Kidney (tissue), 14 donors: Measurements from ENCODE around the gene SUPT5H. TPM values are rescaled to one million over a fixed set of nuclear protein-coding genes. Genes with fewer than 3 reads are reported as not detected.
"Not testable (repeated sequence)": the region's sequence is repeated elsewhere in the genome, so short reads cannot be mapped to it uniquely, and the experiment has no call there.

Experiments used
- DNase-seq, 5 donors: peaks; one replicate each; pipeline ENCODE4 v3.0.0-alpha.2; 2013 to 2020
- FAIRE-seq: peaks from 2 replicates; lab custom pipeline; 2012; peaks lifted over from hg19 to GRCh38; lab: Jason Lieb, UNC
- H3K27ac ChIP-seq, 2 donors: one replicate each; pipeline ENCODE4 v1.7.0; 2013; ENCODE audit warnings: low read depth in 2 of 2, low read length in 2 of 2, inconsistent platforms in 1 of 2
- H3K27me3 ChIP-seq: one replicate; pipeline ENCODE4 v1.7.1; 2013; ENCODE audit warnings: low read length, inconsistent platforms; ENCODE audit not compliant: control insufficient read depth, insufficient read depth
- H3K36me3 ChIP-seq, 3 donors: one replicate each; pipeline versions ENCODE4 v1.7.0 to v1.7.1; 2013; ENCODE audit warnings: low read length in 3 of 3, control low read depth in 1 of 3, inconsistent platforms in 1 of 3; ENCODE audit not compliant: insufficient read depth in 3 of 3, control insufficient read depth in 2 of 3
- H3K4me1 ChIP-seq, 3 donors: one replicate each; pipeline versions ENCODE4 v1.7.0 to v1.7.1; 2013; ENCODE audit warnings: low read length in 3 of 3, inconsistent platforms in 1 of 3, low read depth in 1 of 3; ENCODE audit not compliant: control insufficient read depth in 2 of 3, insufficient read depth in 2 of 3
- H3K4me3 ChIP-seq, 3 donors: one replicate each; pipeline versions ENCODE4 v1.7.0 to v1.8.1; 2013; ENCODE audit warnings: low read length in 3 of 3, control low read depth in 1 of 3, inconsistent platforms in 1 of 3
- H3K9ac ChIP-seq, 3 donors: one replicate each; pipeline versions ENCODE4 v1.7.0 to v1.7.1; 2013; ENCODE audit warnings: low read length in 3 of 3, control low read depth in 1 of 3, inconsistent platforms in 1 of 3
- H3K9me3 ChIP-seq, 3 donors: one replicate each; pipeline versions ENCODE4 v1.7.0 to v1.7.1; 2013; ENCODE audit warnings: low read length in 3 of 3, control low read depth in 1 of 3, inconsistent platforms in 1 of 3; ENCODE audit not compliant: control insufficient read depth in 2 of 3, insufficient read depth in 1 of 3
- CTCF ChIP-seq: IDR thresholded peaks from 3 replicates; pipeline ENCODE4 v1.5.1; 2012; ENCODE audit warnings: mild to moderate bottlenecking, moderate library complexity, borderline replicate concordance; ENCODE audit not compliant: insufficient read depth; ENCODE audit errors: extremely low read depth
- intact Hi-C: fragments of 100-400 bp; cut with DNase I; formaldehyde crosslinking; loops from one replicate; pipeline ENCODE4 v1.11.1; 2022
- polyA plus RNA-seq: library from polyadenylated mRNA; stranded (reverse); fragments of 350-450 nt; fragmentation: Illumina TruSeq; extraction: RNeasy Lipid Tissue Mini Kit (QIAGEN cat#74804); gene quantifications from one replicate; pipeline ENCODE4 v1.2.3, GENCODE V29; 2014; ENCODE audit warnings: low read depth, low replicate concordance; ENCODE audit not compliant: insufficient read depth
- total RNA-seq: library from RNA; stranded (reverse); fragmentation: NEBNext Ultra II Directional; extraction: Animal tissue kit (Norgen Biotek cat#: 25700); gene quantifications from one replicate; pipeline ENCODE4 v1.2.1, GENCODE V29; 2021
- donor health status: control.
- donor health status: control.
- donor health status: control.
- donor health status: control.
- donor health status: control.
- donor health status: DM: yes; HTN: yes; CAD: no.
- donor health status: Normal renal cell carcinoma (clear cell type).

The SUPT5H gene
- total and polyA plus RNA-seq, 2 donors from 2014 or later = 106 to 123 TPM

GRCh38 chr19:39448271-39448670 is 2.9 kb downstream of the SUPT5H start:
- FAIRE-seq = no peak
- H3K4me1 ChIP-seq = peaks cover 0 to 18% (median 0%) of the 10 kb centered on the region in 3 donors

GRCh38 chr19:39449116-39449797 is 3.9 kb downstream of the SUPT5H start:
- intact Hi-C loops = no loop called here
- H3K36me3 ChIP-seq = peaks cover 0 to 16% (median 5%) of the 10 kb centered on the region in 3 donors
- no peak overlapping the region for H3K9ac ChIP-seq
- H3K9me3 ChIP-seq = no peaks in the 10 kb centered on the region
- H3K27me3 ChIP-seq = no peaks in the 10 kb centered on the region
- no peak for FAIRE-seq
- H3K27ac ChIP-seq = no peak overlapping the region
- H3K4me1 ChIP-seq = peaks cover 0 to 18% (median 0%) of the 10 kb centered on the region in 3 donors
- no peak for TF ChIP-seq CTCF
- DNase-seq = no peak
- no peak overlapping the region for H3K4me3 ChIP-seq

More at GRCh38 chr19:39448271-39448670, 2.9 kb downstream of the SUPT5H start:
- DNase-seq = no peak
- intact Hi-C loops = no loop called here
- Histone ChIP-seq H3K27me3 (no peaks in the 10 kb centered on the region), H3K9ac (no peak overlapping the region), H3K27ac (no peak overlapping the region), H3K36me3 (peaks cover 0 to 14% (median 3%) of the 10 kb centered on the region in 3 donors), H3K9me3 (no peaks in the 10 kb centered on the region), H3K4me3 (no peak overlapping the region)
- TF ChIP-seq CTCF = no peak

GRCh38 chr19:39451257-39451656 is 5.9 kb downstream of the SUPT5H start:
- H3K9me3 ChIP-seq, DNase-seq, H3K27ac ChIP-seq, H3K27me3 ChIP-seq, intact Hi-C loops, H3K9ac ChIP-seq, H3K4me3 ChIP-seq, FAIRE-seq: not testable (repeated sequence)
- peaks cover 0 to 14% (median 0%) of the 10 kb centered on the region in 3 donors for H3K4me1 ChIP-seq
- peaks cover 0 to 20% (median 5%) of the 10 kb centered on the region in 3 donors for H3K36me3 ChIP-seq

GRCh38 chr19:39463403-39463802 is 18.0 kb downstream of the SUPT5H start:
- Histone ChIP-seq H3K4me1 (no peaks in the 10 kb centered on the region), H3K36me3 (peaks cover 5 to 61% (median 52%) of the 10 kb centered on the region in 3 donors), H3K9me3 (no peaks in the 10 kb centered on the region), H3K4me3 (no peak overlapping the region), H3K27ac (no peak overlapping the region), H3K9ac (no peak overlapping the region), H3K27me3 (no peaks in the 10 kb centered on the region)
- DNase-seq = no peak
- FAIRE-seq = no peak
- TF ChIP-seq CTCF = no peak
- intact Hi-C loops = no loop called here
